Mesendoderm (in vitro differentiated cells): ENCODE measurements around the gene PLCE1. TPM values are rescaled to one million over a fixed set of nuclear protein-coding genes. Genes with fewer than 3 reads are reported as not detected.

ENCODE experiments used
- DNase-seq: peaks from one replicate; pipeline ENCODE4 v3.0.0; 2013
- H2AK5ac ChIP-seq: 2 replicates; pipeline ENCODE4 v1.6.1; 2013; ENCODE audit warnings: low read length, inconsistent platforms
- H2BK120ac ChIP-seq: 2 replicates; pipeline ENCODE4 v1.6.1; 2013; ENCODE audit warnings: low read depth, mild to moderate bottlenecking, low read length, moderate library complexity, mixed read lengths
- H2BK15ac ChIP-seq: replicated peaks from 2 replicates; pipeline ENCODE4 v1.6.1; 2013; ENCODE audit warnings: low read depth, mild to moderate bottlenecking, moderate library complexity
- H2BK5ac ChIP-seq: 2 replicates; pipeline ENCODE4 v1.6.1; 2013; ENCODE audit warnings: low read length, inconsistent platforms
- H3K18ac ChIP-seq: 2 replicates; pipeline ENCODE4 v1.6.1; 2013; ENCODE audit warnings: mild to moderate bottlenecking, low read length, mixed read lengths
- H3K23ac ChIP-seq: one replicate; pipeline ENCODE4 v1.6.1; 2013; ENCODE audit warnings: low read length
- H3K27ac ChIP-seq: 2 replicates; pipeline ENCODE4 v1.5.1; 2013; ENCODE audit warnings: low read depth, mild to moderate bottlenecking, inconsistent platforms, low read length, moderate library complexity
- H3K27me3 ChIP-seq: 2 replicates; pipeline ENCODE4 v1.6.1; 2013; ENCODE audit warnings: low read length, control low read depth, mild to moderate bottlenecking, inconsistent platforms; ENCODE audit not compliant: insufficient read depth, poor library complexity
- H3K36me3 ChIP-seq: 2 replicates; pipeline ENCODE4 v1.6.1; 2013; ENCODE audit warnings: low read length, inconsistent platforms; ENCODE audit not compliant: control insufficient read depth, insufficient read depth
- H3K4ac ChIP-seq: one replicate; pipeline ENCODE4 v1.6.1; 2013; ENCODE audit warnings: low read depth, mild to moderate bottlenecking, low read length, moderate library complexity
- H3K4me1 ChIP-seq: 2 replicates; pipeline ENCODE4 v1.6.1; 2013; ENCODE audit warnings: low read depth, low read length, inconsistent platforms; ENCODE audit not compliant: control insufficient read depth
- H3K4me2 ChIP-seq: 2 replicates; pipeline ENCODE4 v1.6.1; 2013; ENCODE audit warnings: low read length
- H3K4me3 ChIP-seq: 2 replicates; pipeline ENCODE4 v1.5.1; 2013; ENCODE audit warnings: mild to moderate bottlenecking, low read length
- H3K56ac ChIP-seq: one replicate; pipeline ENCODE4 v1.6.1; 2013; ENCODE audit warnings: low read length
- H3K79me1 ChIP-seq: 2 replicates; pipeline ENCODE4 v1.6.1; 2013; ENCODE audit warnings: low read length, inconsistent platforms
- H3K79me2 ChIP-seq: 2 replicates; pipeline ENCODE4 v1.6.1; 2013; ENCODE audit warnings: mild to moderate bottlenecking, low read length; ENCODE audit not compliant: control insufficient read depth, insufficient read depth
- H3K9ac ChIP-seq: 2 replicates; pipeline ENCODE4 v1.6.1; 2013; ENCODE audit warnings: low read length, inconsistent platforms
- H4K5ac ChIP-seq: one replicate; pipeline ENCODE4 v1.6.1; 2013; ENCODE audit warnings: low read length
- H4K8ac ChIP-seq: one replicate; pipeline ENCODE4 v1.6.1; 2013; ENCODE audit warnings: low read depth, mild to moderate bottlenecking, control low read depth, low read length, moderate library complexity
- WGBS: extraction: QIAGEN DNeasy Blood & Tissue Kit; methylation state at CpG from one replicate; pipeline ENCODE4 v1.1.7; 2013; ENCODE audit warnings: low lambda C conversion rate, missing lambda C conversion rate; ENCODE audit not compliant: insufficient coverage; ENCODE audit errors: extremely low coverage; 5-methylcytosine and 5-hydroxymethylcytosine counted together
- polyA plus RNA-seq, 2 experiments: library from polyadenylated mRNA; stranded (reverse); fragments of 200-250 nt; gene quantifications; one replicate each; pipeline ENCODE4 v1.2.3, GENCODE V29; 2013

The PLCE1 gene
- 0.27 TPM for polyA plus RNA-seq (2013, experiment 1 of 2)
- polyA plus RNA-seq (2013, experiment 2 of 2), result 0.24 TPM

- H3K4me1 ChIP-seq, result peaks cover 11% of the 10 kb centered on the region
- H3K79me2 ChIP-seq, result no peaks in the 10 kb centered on the region
- H3K79me1 ChIP-seq, result no peaks in the 10 kb centered on the region
- no peak within 1 kb of the TSS for H3K27ac ChIP-seq
- peak within 1 kb of the TSS; percentile 44 for H2AK5ac ChIP-seq
- no peaks in the 10 kb centered on the region for H3K36me3 ChIP-seq
- H3K56ac ChIP-seq, result peak within 1 kb of the TSS; percentile 88
- peak; percentile 58 for DNase-seq
- peak within 1 kb of the TSS; percentile 76 for H2BK5ac ChIP-seq
- peak within 1 kb of the TSS; percentile 70 for H3K9ac ChIP-seq
- peak within 1 kb of the TSS; percentile 48 for H3K4me3 ChIP-seq
- peak within 1 kb of the TSS; percentile 69 for H3K4me2 ChIP-seq
- H2BK15ac ChIP-seq, result peak within 1 kb of the TSS; percentile 1
- peak within 1 kb of the TSS; percentile 24 for H2BK120ac ChIP-seq
- H3K27me3 ChIP-seq, result peaks cover 12% of the 10 kb centered on the region
- H4K5ac ChIP-seq, result no peak within 1 kb of the TSS
- no peak within 1 kb of the TSS for H4K8ac ChIP-seq
- no CpG with 5 or more reads among the region's 83 CpGs for WGBS
- H3K18ac ChIP-seq, result peak within 1 kb of the TSS; percentile 64
- peak within 1 kb of the TSS; percentile 20 for H3K4ac ChIP-seq
- H3K23ac ChIP-seq, result peak within 1 kb of the TSS; percentile 91
Observed at GRCh38 chr10:93993782-93994437, at the start of gene PLCE1. Gene PLCE1, plus strand, starts transcription at chr10:93993931. Its CDS starts 37,116 bp downstream, at chr10:94031047.

- no CpG with 5 or more reads among the region's 4 CpGs for WGBS
Observed at GRCh38 chr10:93945819-93946218, 47.9 kb upstream of the PLCE1 start.

GRCh38 chr10:93947055-93947454 lies 46.7 kb upstream of the PLCE1 start:
- Histone ChIP-seq H3K56ac (no peak overlapping the region), H4K5ac (no peak overlapping the region), H3K27me3 (no peaks in the 10 kb centered on the region), H2BK5ac (no peak overlapping the region), H3K4me2 (no peak overlapping the region), H3K4me3 (no peak overlapping the region), H3K79me1 (no peaks in the 10 kb centered on the region), H3K36me3 (no peaks in the 10 kb centered on the region), H3K9ac (no peak overlapping the region), H3K23ac (no peak overlapping the region), H3K27ac (no peak overlapping the region), H3K4me1 (no peaks in the 10 kb centered on the region), H4K8ac (no peak overlapping the region), H2AK5ac (no peak overlapping the region), H2BK120ac (no peak overlapping the region), H3K79me2 (no peaks in the 10 kb centered on the region), H3K18ac (no peak overlapping the region), H2BK15ac (no peak overlapping the region), H3K4ac (no peak overlapping the region)
- DNase-seq, result peak; percentile 19
- WGBS, result no CpG with 5 or more reads among the region's 8 CpGs

More at GRCh38 chr10:93945819-93946218, 47.9 kb upstream of the PLCE1 start:
- no peak overlapping the region for H2BK15ac ChIP-seq
- H3K4me1 ChIP-seq, result no peaks in the 10 kb centered on the region
- no peak overlapping the region for H2BK120ac ChIP-seq
- no peaks in the 10 kb centered on the region for H3K79me2 ChIP-seq
- no peak overlapping the region for H4K8ac ChIP-seq
- H3K4me2 ChIP-seq, result no peak overlapping the region
- no peak overlapping the region for H3K18ac ChIP-seq
- H3K9ac ChIP-seq, result no peak overlapping the region
- H3K27ac ChIP-seq, result no peak overlapping the region
- H3K23ac ChIP-seq, result no peak overlapping the region
- H3K79me1 ChIP-seq, result no peaks in the 10 kb centered on the region
- no peak overlapping the region for H2AK5ac ChIP-seq
- H2BK5ac ChIP-seq, result no peak overlapping the region
- no peak overlapping the region for H3K4ac ChIP-seq
- no peak overlapping the region for H3K4me3 ChIP-seq
- no peak overlapping the region for H4K5ac ChIP-seq
- H3K27me3 ChIP-seq, result no peaks in the 10 kb centered on the region
- H3K56ac ChIP-seq, result no peak overlapping the region
- H3K36me3 ChIP-seq, result no peaks in the 10 kb centered on the region
- no peak for DNase-seq

GRCh38 chr10:93947524-93947923 lies 46.2 kb upstream of the PLCE1 start:
- Histone ChIP-seq H2AK5ac (no peak overlapping the region), H2BK120ac (no peak overlapping the region), H3K4me2 (no peak overlapping the region), H2BK15ac (no peak overlapping the region), H3K79me1 (no peaks in the 10 kb centered on the region), H3K23ac (no peak overlapping the region), H3K18ac (no peak overlapping the region), H3K36me3 (no peaks in the 10 kb centered on the region), H4K8ac (no peak overlapping the region), H3K4ac (no peak overlapping the region), H4K5ac (no peak overlapping the region), H3K27me3 (no peaks in the 10 kb centered on the region), H3K9ac (no peak overlapping the region), H3K79me2 (no peaks in the 10 kb centered on the region), H3K4me3 (no peak overlapping the region), H3K56ac (no peak overlapping the region), H3K4me1 (no peaks in the 10 kb centered on the region), H2BK5ac (no peak overlapping the region), H3K27ac (no peak overlapping the region)
- no peak for DNase-seq

GRCh38 chr10:93951905-93952304 lies 41.8 kb upstream of the PLCE1 start:
- Histone ChIP-seq H3K36me3 (no peaks in the 10 kb centered on the region), H2BK15ac (no peak overlapping the region), H3K9ac (no peak overlapping the region), H4K8ac (no peak overlapping the region), H2AK5ac (no peak overlapping the region), H3K79me1 (no peaks in the 10 kb centered on the region), H4K5ac (no peak overlapping the region), H3K4ac (no peak overlapping the region), H3K4me3 (no peak overlapping the region), H3K4me2 (no peak overlapping the region), H3K4me1 (no peaks in the 10 kb centered on the region), H3K79me2 (no peaks in the 10 kb centered on the region), H3K18ac (no peak overlapping the region), H3K27me3 (no peaks in the 10 kb centered on the region), H2BK5ac (no peak overlapping the region), H2BK120ac (no peak overlapping the region), H3K27ac (no peak overlapping the region), H3K56ac (no peak overlapping the region), H3K23ac (no peak overlapping the region)
- WGBS, result no CpG with 5 or more reads among the region's 2 CpGs
- DNase-seq, result no peak

- no peaks in the 10 kb centered on the region for H3K4me1 ChIP-seq
Observed at GRCh38 chr10:93954299-93954698, 39.4 kb upstream of the PLCE1 start.

More at GRCh38 chr10:93954299-93954698, 39.4 kb upstream of the PLCE1 start:
- Histone ChIP-seq H2BK15ac (no peak overlapping the region), H3K27me3 (no peaks in the 10 kb centered on the region), H4K8ac (no peak overlapping the region), H3K4me3 (no peak overlapping the region), H2BK5ac (no peak overlapping the region), H3K56ac (no peak overlapping the region), H2BK120ac (no peak overlapping the region), H4K5ac (no peak overlapping the region), H3K4me2 (no peak overlapping the region), H3K79me1 (no peaks in the 10 kb centered on the region), H2AK5ac (no peak overlapping the region), H3K23ac (no peak overlapping the region), H3K36me3 (no peaks in the 10 kb centered on the region), H3K27ac (no peak overlapping the region), H3K4ac (no peak overlapping the region), H3K9ac (no peak overlapping the region), H3K79me2 (no peaks in the 10 kb centered on the region), H3K18ac (no peak overlapping the region)
- no peak for DNase-seq
- 100% methylated on average over 1 of the region's 8 CpGs for WGBS
